GM12878 (cell line): ENCODE measurements around the gene GRIK2. TPM values are rescaled to one million over a fixed set of nuclear protein-coding genes. Genes with fewer than 3 reads are reported as not detected.

Experiments used
- ATAC-seq: fragments of 200-7000 bp; cut with Tn5 transposase; 3 replicates; pipeline ENCODE4 v1.9.1; 2020; ENCODE audit warnings: mild to moderate bottlenecking, moderate library complexity
- BruUV-seq: library from RNA; stranded (reverse); fragments of 400-500 nt; replicated peaks from 2 replicates; lab custom pipeline; 2021; lab: Mats Ljungman, UMichigan
- CTCF ChIA-PET: fragments of 300-600 bp; sonication (Branson Sonifier 250); formaldehyde crosslinking; extraction: SDS; loops from one replicate; lab custom pipeline; 2021; ENCODE audit warnings: inconsistent platforms; lab: Yijun Ruan, JAX
- POLR2A ChIA-PET: fragments of 350-600 bp; formaldehyde crosslinking; extraction: SDS; loops from one replicate; lab custom pipeline; 2021; ENCODE audit warnings: inconsistent platforms; lab: Charles Lee
- RAD21 ChIA-PET: fragments of 300-600 bp; sonication (Branson Sonifier 250); formaldehyde crosslinking; loops from one replicate; lab custom pipeline; 2023; ENCODE audit warnings: antibody characterized with exemption; ENCODE audit not compliant: unreplicated experiment; lab: Charles Lee
- SMC1A ChIA-PET: fragments of 300-600 bp; sonication (Branson Sonifier 250); formaldehyde crosslinking; loops from one replicate; lab custom pipeline; 2023; ENCODE audit not compliant: unreplicated experiment, uncharacterized antibody; lab: Charles Lee
- DNase-seq: peaks from one replicate; pipeline ENCODE4 v3.0.0-alpha.2; 2011; ENCODE audit warnings: low read depth, low spot score
- FAIRE-seq: peaks from 3 replicates; lab custom pipeline; 2011; peaks lifted over from hg19 to GRCh38; lab: Jason Lieb, UNC
- H2AFZ ChIP-seq: 2 replicates; pipeline ENCODE4 v1.6.0; 2011; ENCODE audit warnings: low read depth, low read length, control low read depth; ENCODE audit not compliant: control insufficient read depth
- H3K27ac ChIP-seq: 2 replicates; pipeline ENCODE4 v1.5.1; 2011; ENCODE audit warnings: control low read depth; ENCODE audit not compliant: control insufficient read depth, insufficient read depth
- H3K27me3 ChIP-seq, 2 experiments: replicated peaks in 1 of 2; 2 replicates each; pipeline versions ENCODE4 v1.6.0 to v1.6.1; 2011; ENCODE audit warnings: low read length in 1 of 2; ENCODE audit not compliant: control insufficient read depth in 2 of 2, insufficient read depth in 2 of 2
- H3K36me3 ChIP-seq, 2 experiments: 2 replicates each; pipeline ENCODE4 v1.5.1; 2011; ENCODE audit warnings: low read length in 1 of 2; ENCODE audit not compliant: control insufficient read depth in 2 of 2, insufficient read depth in 2 of 2
- H3K4me1 ChIP-seq: 2 replicates; pipeline ENCODE4 v1.6.1; 2011; ENCODE audit warnings: mild to moderate bottlenecking, low read length, moderate library complexity, mixed read lengths; ENCODE audit not compliant: control insufficient read depth, insufficient read depth
- H3K4me2 ChIP-seq: 2 replicates; pipeline ENCODE4 v1.6.0; 2011; ENCODE audit warnings: control low read depth; ENCODE audit not compliant: control insufficient read depth, insufficient read depth
- H3K4me3 ChIP-seq: fragments of 200-600 bp; sonication (generic); 2 replicates; pipeline ENCODE4 v1.5.1; 2016
- H3K79me2 ChIP-seq: 2 replicates; pipeline ENCODE4 v1.6.0; 2011; ENCODE audit warnings: low read length; ENCODE audit not compliant: control insufficient read depth, insufficient read depth
- H3K9ac ChIP-seq: 2 replicates; pipeline ENCODE4 v1.8.0; 2011; ENCODE audit warnings: low read length, control low read depth, mixed read lengths; ENCODE audit not compliant: control insufficient read depth, insufficient read depth
- H3K9me3 ChIP-seq: replicated peaks from 3 replicates; pipeline ENCODE4 v1.5.1; 2011; ENCODE audit warnings: mild to moderate bottlenecking, low read length; ENCODE audit not compliant: control insufficient read depth, insufficient read depth
- H4K20me1 ChIP-seq: 2 replicates; pipeline ENCODE4 v1.6.0; 2011; ENCODE audit not compliant: control insufficient read depth, insufficient read depth
- BCL11A ChIP-seq: IDR thresholded peaks from 2 replicates; pipeline ENCODE4 v1.6.1; 2011; ENCODE audit warnings: low read depth, low read length
- MYB ChIP-seq: fragments of 150-350 bp; IDR thresholded peaks from 2 replicates; pipeline ENCODE4 v1.6.1; 2014; ENCODE audit warnings: mild to moderate bottlenecking, low read depth, low read length, borderline replicate concordance
- RBBP5 ChIP-seq: fragments of 200-600 bp; sonication (generic); conservative IDR thresholded peaks from 2 replicates; pipeline ENCODE4 v1.6.1; 2016
- RFX5 ChIP-seq: IDR thresholded peaks from 2 replicates; pipeline ENCODE4 v1.6.1; 2011; ENCODE audit warnings: low read depth, low read length, improper control_type of control experiment
- ZNF24 ChIP-seq: fragments of 450-650 bp; IDR thresholded peaks from 2 replicates; pipeline ENCODE4 v1.6.1; 2017; ENCODE audit warnings: antibody characterized with exemption, mild to moderate bottlenecking
- WGBS: methylation state at CpG from one replicate; pipeline ENCODE4 v1.1.6; 2016; ENCODE audit warnings: low lambda C conversion rate; ENCODE audit not compliant: insufficient replicate concordance, insufficient coverage; ENCODE audit errors: missing lambda C conversion rate; 5-methylcytosine and 5-hydroxymethylcytosine counted together
- in situ Hi-C: fragments of 300-500 bp; cut with MboI; formaldehyde crosslinking; loops from 9 replicates; pipeline ENCODE4 v1.14.3; 2018; ENCODE audit warnings: mixed read lengths
- intact Hi-C: fragments of 100-400 bp; cut with micrococcal nuclease; formaldehyde crosslinking; loops from one replicate; pipeline ENCODE4 v1.14.2; 2022; ENCODE audit not compliant: unreplicated experiment
- polyA plus RNA-seq, 11 experiments: library from polyadenylated mRNA; depleted of rRNA in 4 of 11; unstranded in 6 of 11; stranded (reverse) in 5 of 11; fragments of >200 nt; fragmentation: Nextera tagmentation in 4 of 11; fragmentation: Illumina TruSeq in 1 of 11; extraction: Ambion mirVana in 4 of 11; extraction: Trizol in 1 of 11; gene quantifications; 1 replicate in 1 of 11; 2 replicates in 10 of 11; pipeline versions ENCODE4 v1.2.1 to v1.2.3, GENCODE V29; 2011 to 2016; ENCODE audit warnings: inconsistent platforms in 2 of 11, missing spikeins in 2 of 11, low read depth in 1 of 11
- total RNA-seq, 4 experiments: library from RNA; depleted of rRNA in 3 of 4; stranded (reverse); fragments of >200 nt in 3 of 4; fragmentation: Illumina TruSeq in 1 of 4; extraction: Trizol in 1 of 4; gene quantifications; 2 replicates each; pipeline versions ENCODE4 v1.2.1 to v1.2.3, GENCODE V29; 2013 to 2021
- TF ChIP-seq, protein P1 (sequence below): IDR thresholded peaks from 2 replicates; pipeline ENCODE4 v1.6.1; 2012; ENCODE audit warnings: low read depth, low read length, improper control_type of control experiment
- TF ChIP-seq, protein P2 (sequence below), 3 experiments: IDR thresholded peaks in 2 of 3; conservative IDR thresholded peaks in 1 of 3; 2 replicates each; pipeline ENCODE4 v1.5.1; 2011; ENCODE audit warnings: low read depth in 3 of 3, low read length in 3 of 3, mild to moderate bottlenecking in 3 of 3, control low read depth in 2 of 3, moderate library complexity in 2 of 3, inconsistent platforms in 1 of 3, mixed read lengths in 1 of 3; ENCODE audit not compliant: control insufficient read depth in 2 of 3, insufficient read depth in 1 of 3; ENCODE audit errors: extremely low read depth in 1 of 3
- TF ChIP-seq, protein P3 (sequence below): fragments of 450-650 bp; IDR thresholded peaks from 2 replicates; pipeline ENCODE4 v1.6.1; 2014; ENCODE audit warnings: mild to moderate bottlenecking

The GRIK2 gene
- total and polyA plus RNA-seq, 10 of the 15 experiments (the other 5 are each of a cell fraction or from before 2014, with no cell fraction given) = not detected

DNA sequence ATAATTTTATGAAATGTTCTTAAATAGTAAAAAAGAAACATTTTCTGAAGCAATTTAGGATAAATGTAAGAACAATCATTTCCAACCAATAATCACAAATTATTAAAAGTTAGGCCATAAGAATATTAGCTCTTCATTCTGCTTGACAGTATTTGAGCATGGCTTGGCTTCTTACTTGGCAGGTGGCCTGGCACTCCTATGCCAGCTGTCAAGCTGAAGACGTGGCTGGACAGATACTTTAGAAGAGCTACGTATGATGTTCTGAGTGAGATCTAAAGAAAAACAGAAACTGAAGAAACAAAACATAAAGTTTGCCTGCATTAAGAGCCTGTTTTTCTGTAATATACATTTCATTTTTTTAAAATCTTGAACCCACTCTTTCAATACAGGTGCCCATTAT lies 438.9 kb downstream of the GRIK2 start:
- RAD21 ChIA-PET = no interaction called here
- FAIRE-seq (no peak), ATAC-seq (no peak), DNase-seq (no peak)
- no peak overlapping the region for H3K9ac ChIP-seq
- no peaks in the 10 kb centered on the region; the same call in 1 of the 3 replicates for H3K9me3 ChIP-seq
- no TSS peak for BruUV-seq
- 47% methylated on average over 2 of the region's 2 CpGs for WGBS
- SMC1A ChIA-PET = no interaction called here
- no peaks in the 10 kb centered on the region for H4K20me1 ChIP-seq
- CTCF ChIA-PET = no interaction called here
- H3K27me3 ChIP-seq = no peaks in the 10 kb centered on the region
- H3K36me3 ChIP-seq = no peaks in the 10 kb centered on the region
- no peaks in the 10 kb centered on the region for H3K4me1 ChIP-seq
- H3K4me3 ChIP-seq = no peak overlapping the region
- H2AFZ ChIP-seq = no peak overlapping the region
- no peak overlapping the region for H3K27ac ChIP-seq
- TF ChIP-seq RBBP5 (no peak), RFX5 (no peak), ZNF24 (no peak), MYB (no peak), BCL11A (no peak)
- TF ChIP-seq, protein P1, sequence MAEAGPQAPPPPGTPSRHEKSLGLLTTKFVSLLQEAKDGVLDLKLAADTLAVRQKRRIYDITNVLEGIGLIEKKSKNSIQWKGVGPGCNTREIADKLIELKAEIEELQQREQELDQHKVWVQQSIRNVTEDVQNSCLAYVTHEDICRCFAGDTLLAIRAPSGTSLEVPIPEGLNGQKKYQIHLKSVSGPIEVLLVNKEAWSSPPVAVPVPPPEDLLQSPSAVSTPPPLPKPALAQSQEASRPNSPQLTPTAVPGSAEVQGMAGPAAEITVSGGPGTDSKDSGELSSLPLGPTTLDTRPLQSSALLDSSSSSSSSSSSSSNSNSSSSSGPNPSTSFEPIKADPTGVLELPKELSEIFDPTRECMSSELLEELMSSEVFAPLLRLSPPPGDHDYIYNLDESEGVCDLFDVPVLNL = no peak
- TF ChIP-seq, protein P2, sequence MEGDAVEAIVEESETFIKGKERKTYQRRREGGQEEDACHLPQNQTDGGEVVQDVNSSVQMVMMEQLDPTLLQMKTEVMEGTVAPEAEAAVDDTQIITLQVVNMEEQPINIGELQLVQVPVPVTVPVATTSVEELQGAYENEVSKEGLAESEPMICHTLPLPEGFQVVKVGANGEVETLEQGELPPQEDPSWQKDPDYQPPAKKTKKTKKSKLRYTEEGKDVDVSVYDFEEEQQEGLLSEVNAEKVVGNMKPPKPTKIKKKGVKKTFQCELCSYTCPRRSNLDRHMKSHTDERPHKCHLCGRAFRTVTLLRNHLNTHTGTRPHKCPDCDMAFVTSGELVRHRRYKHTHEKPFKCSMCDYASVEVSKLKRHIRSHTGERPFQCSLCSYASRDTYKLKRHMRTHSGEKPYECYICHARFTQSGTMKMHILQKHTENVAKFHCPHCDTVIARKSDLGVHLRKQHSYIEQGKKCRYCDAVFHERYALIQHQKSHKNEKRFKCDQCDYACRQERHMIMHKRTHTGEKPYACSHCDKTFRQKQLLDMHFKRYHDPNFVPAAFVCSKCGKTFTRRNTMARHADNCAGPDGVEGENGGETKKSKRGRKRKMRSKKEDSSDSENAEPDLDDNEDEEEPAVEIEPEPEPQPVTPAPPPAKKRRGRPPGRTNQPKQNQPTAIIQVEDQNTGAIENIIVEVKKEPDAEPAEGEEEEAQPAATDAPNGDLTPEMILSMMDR (IDR thresholded peaks at IDR 0.05 in 2 of 3, conservative IDR thresholded peaks at IDR 0.05 in 1 of 3; ENCODE audit: control insufficient read depth in 2 of 3, extremely low read depth in 1 of 3, insufficient read depth in 1 of 3, low read depth in 3 of 3, low read length in 3 of 3) = no peak
- TF ChIP-seq, protein P3, sequence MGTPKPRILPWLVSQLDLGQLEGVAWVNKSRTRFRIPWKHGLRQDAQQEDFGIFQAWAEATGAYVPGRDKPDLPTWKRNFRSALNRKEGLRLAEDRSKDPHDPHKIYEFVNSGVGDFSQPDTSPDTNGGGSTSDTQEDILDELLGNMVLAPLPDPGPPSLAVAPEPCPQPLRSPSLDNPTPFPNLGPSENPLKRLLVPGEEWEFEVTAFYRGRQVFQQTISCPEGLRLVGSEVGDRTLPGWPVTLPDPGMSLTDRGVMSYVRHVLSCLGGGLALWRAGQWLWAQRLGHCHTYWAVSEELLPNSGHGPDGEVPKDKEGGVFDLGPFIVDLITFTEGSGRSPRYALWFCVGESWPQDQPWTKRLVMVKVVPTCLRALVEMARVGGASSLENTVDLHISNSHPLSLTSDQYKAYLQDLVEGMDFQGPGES = no peak
- TF ChIP-seq, all 136 proteins: peak for 0
- Histone ChIP-seq H3K4me2 (no peak overlapping the region), H3K79me2 (no peaks in the 10 kb centered on the region)
- POLR2A ChIA-PET = no interaction called here
- in situ Hi-C loops = no loop called here
- intact Hi-C loops = no loop called here
